ENCODE results near the gene LRP1-AS.

The LRP1-AS gene

GRCh38 chr12:57161491-57161890 lies 14.1 kb upstream of the LRP1-AS start:
- Mint-ChIP-seq H3K27ac (no peak overlapping the region), H3K27me3 (ENCODE audit: low read depth) (no peaks in the 10 kb centered on the region), H3K36me3 (ENCODE audit: low read depth) (peaks cover 79% of the 10 kb centered on the region), H3K9me3 (no peaks in the 10 kb centered on the region), H3K4me1 (peaks cover 15% of the 10 kb centered on the region), H3K4me3 (no peak overlapping the region)
- TF ChIP-seq, protein P1, sequence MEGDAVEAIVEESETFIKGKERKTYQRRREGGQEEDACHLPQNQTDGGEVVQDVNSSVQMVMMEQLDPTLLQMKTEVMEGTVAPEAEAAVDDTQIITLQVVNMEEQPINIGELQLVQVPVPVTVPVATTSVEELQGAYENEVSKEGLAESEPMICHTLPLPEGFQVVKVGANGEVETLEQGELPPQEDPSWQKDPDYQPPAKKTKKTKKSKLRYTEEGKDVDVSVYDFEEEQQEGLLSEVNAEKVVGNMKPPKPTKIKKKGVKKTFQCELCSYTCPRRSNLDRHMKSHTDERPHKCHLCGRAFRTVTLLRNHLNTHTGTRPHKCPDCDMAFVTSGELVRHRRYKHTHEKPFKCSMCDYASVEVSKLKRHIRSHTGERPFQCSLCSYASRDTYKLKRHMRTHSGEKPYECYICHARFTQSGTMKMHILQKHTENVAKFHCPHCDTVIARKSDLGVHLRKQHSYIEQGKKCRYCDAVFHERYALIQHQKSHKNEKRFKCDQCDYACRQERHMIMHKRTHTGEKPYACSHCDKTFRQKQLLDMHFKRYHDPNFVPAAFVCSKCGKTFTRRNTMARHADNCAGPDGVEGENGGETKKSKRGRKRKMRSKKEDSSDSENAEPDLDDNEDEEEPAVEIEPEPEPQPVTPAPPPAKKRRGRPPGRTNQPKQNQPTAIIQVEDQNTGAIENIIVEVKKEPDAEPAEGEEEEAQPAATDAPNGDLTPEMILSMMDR (IDR thresholded peaks at IDR 0.05; ENCODE audit: unreplicated experiment in 3 of 3) = no peak

GRCh38 chr12:57160741-57161140 lies 13.3 kb upstream of the LRP1-AS start:
- H3K9me3 Mint-ChIP-seq = no peaks in the 10 kb centered on the region
- no peaks in the 10 kb centered on the region for H3K27me3 Mint-ChIP-seq (ENCODE audit: low read depth)
- peak overlapping the region in 1 of 3 experiments; percentile 49 for H3K27ac Mint-ChIP-seq
- TF ChIP-seq, protein P1 (IDR thresholded peaks at IDR 0.05; ENCODE audit: unreplicated experiment in 3 of 3) = no peak
- no peak overlapping the region for H3K4me3 Mint-ChIP-seq
- peaks cover 15% of the 10 kb centered on the region for H3K4me1 Mint-ChIP-seq
- peaks cover 75% of the 10 kb centered on the region for H3K36me3 Mint-ChIP-seq (ENCODE audit: low read depth)

GRCh38 chr12:57160040-57160439 lies 12.6 kb upstream of the LRP1-AS start:
- TF ChIP-seq, protein P1 (IDR thresholded peaks at IDR 0.05; ENCODE audit: unreplicated experiment in 3 of 3) = no peak
- Mint-ChIP-seq H3K4me1 (peaks cover 15% of the 10 kb centered on the region), H3K9me3 (no peaks in the 10 kb centered on the region), H3K27me3 (ENCODE audit: low read depth) (no peaks in the 10 kb centered on the region), H3K27ac (peak overlapping the region; percentile 33 to 78 (median 49)), H3K36me3 (ENCODE audit: low read depth) (peaks cover 77% of the 10 kb centered on the region), H3K4me3 (no peak overlapping the region)

DNA sequence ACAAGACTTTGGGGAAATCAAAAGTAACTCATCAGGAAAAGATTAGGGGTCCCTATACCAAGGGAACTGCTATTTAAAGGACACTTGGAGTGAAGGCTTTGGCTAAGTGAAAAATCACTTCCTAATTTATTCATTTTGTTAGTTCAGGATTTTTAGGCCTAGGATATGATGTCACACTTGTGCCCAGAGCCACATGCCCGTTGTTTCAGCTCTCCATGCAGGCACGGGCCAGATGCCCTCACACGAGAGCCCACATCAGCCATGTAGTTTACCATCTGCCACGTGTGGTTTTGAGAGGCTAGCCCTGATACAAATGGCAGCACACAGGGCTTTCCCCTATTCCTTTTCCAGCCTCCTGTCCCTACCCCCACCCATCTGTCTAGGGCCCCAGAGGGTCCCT lies 11.9 kb upstream of the LRP1-AS start:
- TF ChIP-seq, protein P1 (IDR thresholded peaks at IDR 0.05; ENCODE audit: unreplicated experiment in 3 of 3) = no peak
- H3K27me3 Mint-ChIP-seq (ENCODE audit: low read depth) = no peaks in the 10 kb centered on the region
- peak overlapping the region; percentile 33 to 69 (median 51) for H3K27ac Mint-ChIP-seq
- peaks cover 15% of the 10 kb centered on the region for H3K4me1 Mint-ChIP-seq
- no peaks in the 10 kb centered on the region for H3K9me3 Mint-ChIP-seq
- H3K4me3 Mint-ChIP-seq = no peak overlapping the region
- peaks cover 77% of the 10 kb centered on the region for H3K36me3 Mint-ChIP-seq (ENCODE audit: low read depth)

- no peaks in the 10 kb centered on the region for H3K9me3 Mint-ChIP-seq
These were observed 11.2 kb upstream of the LRP1-AS start for GRCh38 chr12:57158665-57159064.

DNA sequence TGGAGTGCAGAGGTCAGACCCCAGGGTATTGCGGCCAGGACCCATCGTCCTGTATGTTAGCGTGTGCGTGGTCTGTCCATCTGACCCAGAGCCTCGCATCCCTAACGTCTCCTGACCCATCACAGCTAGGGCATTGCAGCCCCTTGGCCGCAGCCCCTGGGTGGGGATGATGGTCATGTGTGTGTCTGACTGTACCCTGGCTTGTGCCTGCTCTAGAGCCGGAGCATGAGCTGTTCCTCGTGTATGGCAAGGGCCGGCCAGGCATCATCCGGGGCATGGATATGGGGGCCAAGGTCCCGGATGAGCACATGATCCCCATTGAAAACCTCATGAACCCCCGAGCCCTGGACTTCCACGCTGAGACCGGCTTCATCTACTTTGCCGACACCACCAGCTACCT lies 10.8 kb upstream of the LRP1-AS start:
- H3K27ac Mint-ChIP-seq = peak overlapping the region; percentile 33 to 76 (median 74)
- peaks cover 21% of the 10 kb centered on the region for H3K4me1 Mint-ChIP-seq
- peaks cover 76% of the 10 kb centered on the region for H3K36me3 Mint-ChIP-seq (ENCODE audit: low read depth)
- H3K27me3 Mint-ChIP-seq (ENCODE audit: low read depth) = no peaks in the 10 kb centered on the region
- H3K9me3 Mint-ChIP-seq = no peaks in the 10 kb centered on the region
- H3K4me3 Mint-ChIP-seq = no peak overlapping the region
- TF ChIP-seq, protein P1 (IDR thresholded peaks at IDR 0.05; ENCODE audit: unreplicated experiment in 3 of 3) = no peak

More at GRCh38 chr12:57158665-57159064, 11.2 kb upstream of the LRP1-AS start:
- TF ChIP-seq, protein P1 (IDR thresholded peaks at IDR 0.05; ENCODE audit: unreplicated experiment in 3 of 3) = no peak
- Mint-ChIP-seq H3K36me3 (ENCODE audit: low read depth) (peaks cover 75% of the 10 kb centered on the region), H3K27ac (peak overlapping the region; percentile 33 to 69 (median 51)), H3K4me1 (peaks cover 16% of the 10 kb centered on the region), H3K4me3 (no peak overlapping the region), H3K27me3 (ENCODE audit: low read depth) (no peaks in the 10 kb centered on the region)
